Heart left ventricle (tissue), 16 donors: Measurements from ENCODE around the gene ZMAT5. TPM values are rescaled to one million over a fixed set of nuclear protein-coding genes. Genes with fewer than 3 reads are reported as not detected.

Source experiments
- ATAC-seq, 4 donors: fragments of 200-7000 bp; cut with Tn5 transposase; one replicate each; pipeline ENCODE4 v1.9.1; 2020 to 2022; ENCODE audit warnings: moderate library complexity in 4 of 4, mild to moderate bottlenecking in 3 of 4, moderate number of reproducible peaks in 1 of 4
- DNase-seq, 5 donors: peaks; one replicate each; pipeline ENCODE4 v3.0.0-alpha.2; 2020
- H3K27ac ChIP-seq, 12 donors: fragments of 200-600 bp; sonication (generic) in 4 of 12; one replicate each; pipeline versions ENCODE4 v1.5.0 to v1.8.0; 2016 to 2022; ENCODE audit warnings: mild to moderate bottlenecking in 2 of 12
- H3K27me3 ChIP-seq, 9 donors: fragments of 200-600 bp; sonication (generic) in 2 of 9; one replicate each; pipeline versions ENCODE4 v1.5.1 to v1.8.0; 2016 to 2022; ENCODE audit warnings: mild to moderate bottlenecking in 3 of 9
- H3K36me3 ChIP-seq, 9 donors: fragments of 200-600 bp; sonication (generic) in 2 of 9; one replicate each; pipeline versions ENCODE4 v1.5.0 to v1.8.0; 2018 to 2022; ENCODE audit warnings: mild to moderate bottlenecking in 2 of 9
- H3K4me1 ChIP-seq, 12 donors: fragments of 200-600 bp; sonication (generic) in 4 of 12; one replicate each; pipeline versions ENCODE4 v1.5.0 to v1.8.0; 2016 to 2022; ENCODE audit warnings: mild to moderate bottlenecking in 3 of 12
- H3K4me3 ChIP-seq, 12 donors: fragments of 200-600 bp; sonication (generic) in 4 of 12; one replicate each; pipeline versions ENCODE4 v1.5.0 to v1.8.0; 2017 to 2022; ENCODE audit warnings: mild to moderate bottlenecking in 9 of 12, moderate library complexity in 4 of 12
- H3K9me3 ChIP-seq, 12 donors: fragments of 200-600 bp; sonication (generic) in 4 of 12; one replicate each; pipeline versions ENCODE4 v1.5.0 to v1.8.0; 2016 to 2022; ENCODE audit warnings: mild to moderate bottlenecking in 1 of 12
- CTCF ChIP-seq, 12 donors: fragments of 200-600 bp; sonication (generic) in 4 of 12; IDR thresholded peaks; one replicate each; pipeline versions ENCODE4 v1.5.0 to v1.8.0; 2018 to 2022; ENCODE audit warnings: antibody characterized with exemption in 12 of 12, mild to moderate bottlenecking in 5 of 12
- POLR2A ChIP-seq, 2 donors: fragments of 450-650 bp; IDR thresholded peaks; one replicate each; pipeline ENCODE4 v1.6.1; 2017; ENCODE audit warnings: antibody characterized with exemption in 2 of 2, mild to moderate bottlenecking in 2 of 2, moderate library complexity in 2 of 2
- WGBS, 4 donors: extraction: QIAGEN DNeasy Blood & Tissue Kit in 2 of 4; methylation state at CpG; one replicate each; pipeline versions ENCODE4 v1.1.5 to v1.1.7; 2013 to 2018; 5-methylcytosine and 5-hydroxymethylcytosine counted together
- intact Hi-C, 10 donors: fragments of 100-400 bp; cut with DNase I; formaldehyde crosslinking; loops; one replicate each; pipeline versions ENCODE4 v1.11.1 to v1.14.2; 2022
- polyA plus RNA-seq, 2 donors: library from polyadenylated mRNA; stranded (reverse); fragments of 200-250 nt; gene quantifications; one replicate each; pipeline ENCODE4 v1.2.3, GENCODE V29; 2013
- total RNA-seq, 9 donors: library from RNA; depleted of rRNA in 2 of 9; stranded (reverse); fragments of >200 nt in 2 of 9; fragmentation: NEBNext Ultra II Directional in 3 of 9; extraction: Animal tissue kit (Norgen Biotek cat#: 25700) in 3 of 9; gene quantifications; one replicate each; pipeline versions ENCODE4 v1.1.0 to v1.2.4, GENCODE V29; 2016 to 2023
- donor health status: ischemic (EF 13 %, LVEDD 7.1; RV severe dilation, severe dysfunction).
- donor health status: healthy with polysubstance abuse.
- donor health status: DM: no; HTN: yes; CAD: no.
- donor health status: DM: no; HTN: no; CAD: no.
- donor health status: ischemic (EF 25% LVEDD 6.9; RV normal size, moderate dysfunction).
- donor health status: ischemic (EF 25% LVEDD 5.7; RV mildly dilated, moderate dysfunction).
- donor health status: healthy.
- donor health status: DM: yes; HTN: yes; CAD: no.
- donor health status: ischemic (EF 35%, LVEDD 5.7; RV mildly dilated, moderate dysfunction).
- donor health status: nonischemic (EF 11% LVEDD 7.7; RV severe dilation, severe dysfunction).
- donor health status: DM: yes; HTN: yes; CAD: no.
- donor health status: PGD.
- donor health status: ischemic (EF 29% LVEDD 5.4; RV normal size, mild dysfunction).
- donor health status: nonischemic (EF 23%, LVEDD 6.1; RV moderate dilation, normal function).

ZMAT5 gene
- total and polyA plus RNA-seq, 11 donors = 19.4 to 37.2 (median 22.7) TPM

GRCh38 chr22:29739346-29739875 lies 27.4 kb downstream of the ZMAT5 start:
- no peaks in the 10 kb centered on the region for H3K27me3 ChIP-seq
- intact Hi-C loops = no loop called here
- peaks cover 0 to 56% (median 35%) of the 10 kb centered on the region in 9 donors for H3K36me3 ChIP-seq
- TF ChIP-seq POLR2A (IDR thresholded peaks at IDR 0.05) = no peak
- no peak for TF ChIP-seq CTCF (IDR thresholded peaks at IDR 0.05)
- H3K4me1 ChIP-seq = no peaks in the 10 kb centered on the region
- ATAC-seq = no peak
- WGBS, 4 donors = 88 to 95% (median 93%) methylated on average over 12 to 17 of the region's 17 CpGs
- H3K27ac ChIP-seq = no peak overlapping the region
- H3K4me3 ChIP-seq = no peak overlapping the region
- H3K9me3 ChIP-seq = no peaks in the 10 kb centered on the region
- peak in 1 of 5 donors; percentile 42 for DNase-seq

- TF ChIP-seq CTCF (IDR thresholded peaks at IDR 0.05) = no peak
- no peak for TF ChIP-seq POLR2A (IDR thresholded peaks at IDR 0.05)
- H3K27me3 ChIP-seq = no peaks in the 10 kb centered on the region
- intact Hi-C loops = no loop called here
- peaks cover 0 to 7% (median 0%) of the 10 kb centered on the region in 12 donors for H3K4me1 ChIP-seq
- no peaks in the 10 kb centered on the region for H3K9me3 ChIP-seq
- no peak overlapping the region for H3K27ac ChIP-seq
- peaks cover 0 to 59% (median 34%) of the 10 kb centered on the region in 9 donors for H3K36me3 ChIP-seq
- DNase-seq (no peak), ATAC-seq (no peak)
- 89 to 93% (median 92%) methylated on average over 8 to 15 of the region's 15 CpGs for WGBS, 4 donors
- no peak overlapping the region for H3K4me3 ChIP-seq
Observed at GRCh38 chr22:29738118-29738815, 28.5 kb downstream of the ZMAT5 start.

GRCh38 chr22:29737251-29738117 lies 29.3 kb downstream of the ZMAT5 start:
- Histone ChIP-seq H3K9me3 (no peaks in the 10 kb centered on the region), H3K4me3 (no peak overlapping the region), H3K4me1 (peaks cover 0 to 7% (median 0%) of the 10 kb centered on the region in 12 donors), H3K27ac (no peak overlapping the region), H3K36me3 (peaks cover 0 to 57% (median 31%) of the 10 kb centered on the region in 9 donors), H3K27me3 (no peaks in the 10 kb centered on the region)
- intact Hi-C loops = no loop called here
- ATAC-seq = peak; percentile 58 to 74 (median 72)
- peak in 3 of 5 donors; percentile 50 to 60 (median 53) for DNase-seq
- no peak for TF ChIP-seq CTCF (IDR thresholded peaks at IDR 0.05)
- TF ChIP-seq POLR2A (IDR thresholded peaks at IDR 0.05) = no peak
- 86 to 94% (median 92%) methylated on average over 20 to 22 of the region's 22 CpGs for WGBS, 4 donors

GRCh38 chr22:29735416-29735815 lies 31.4 kb downstream of the ZMAT5 start:
- DNase-seq (no peak), ATAC-seq (no peak)
- Histone ChIP-seq H3K4me3 (no peak overlapping the region), H3K27ac (no peak overlapping the region), H3K9me3 (no peaks in the 10 kb centered on the region), H3K4me1 (peaks cover 0 to 7% (median 0%) of the 10 kb centered on the region in 12 donors), H3K27me3 (no peaks in the 10 kb centered on the region), H3K36me3 (peaks cover 0 to 49% (median 20%) of the 10 kb centered on the region in 9 donors)
- intact Hi-C loops = no loop called here
- TF ChIP-seq CTCF (IDR thresholded peaks at IDR 0.05) (no peak), POLR2A (IDR thresholded peaks at IDR 0.05) (no peak)
- 67 to 86% (median 78%) methylated on average over 1 of the region's 1 CpG; no CpG with 5 or more reads in 1 of the 4 donors for WGBS, 4 donors
